SK-N-SH treated with all-trans-retinoic acid at 6 μM for 48 hours (cell line): ENCODE measurements around the gene SLC12A6.

Experiments
- ATAC-seq: fragments of 200-7000 bp; cut with Tn5 transposase; 3 replicates; pipeline ENCODE4 v1.9.1; 2020; ENCODE audit warnings: mild to moderate bottlenecking, moderate library complexity
- BACH2 ChIP-seq: fragments of 250-450 bp; sonication (Bioruptor Pico); IDR thresholded peaks from 2 replicates; pipeline ENCODE4 v1.9.0; 2021; ENCODE audit warnings: mild to moderate bottlenecking, borderline replicate concordance
- CSRNP3 ChIP-seq: fragments of 250-450 bp; sonication (Bioruptor Pico); IDR thresholded peaks from 2 replicates; pipeline ENCODE4 v1.5.1; 2021; ENCODE audit warnings: mild to moderate bottlenecking, moderate library complexity
- ESRRG ChIP-seq: fragments of 250-450 bp; sonication (Bioruptor Pico); IDR thresholded peaks from 2 replicates; pipeline ENCODE4 v1.6.1; 2021; ENCODE audit warnings: mild to moderate bottlenecking
- GLIS3 ChIP-seq: fragments of 250-450 bp; sonication (Bioruptor Pico); IDR thresholded peaks from 2 replicates; pipeline ENCODE4 v1.5.0; 2020; ENCODE audit warnings: mild to moderate bottlenecking, moderate library complexity
- ISL1 ChIP-seq: fragments of 250-450 bp; sonication (Bioruptor Pico); IDR thresholded peaks from 2 replicates; pipeline ENCODE4 v2.1.2; 2022; ENCODE audit warnings: mild to moderate bottlenecking, moderate library complexity
- OSR1 ChIP-seq: fragments of 250-450 bp; sonication (Bioruptor Pico); IDR thresholded peaks from 2 replicates; pipeline ENCODE4 v1.8.0; 2022; ENCODE audit warnings: moderate library complexity, mild to moderate bottlenecking, inconsistent platforms
- PATZ1 ChIP-seq: fragments of 250-450 bp; sonication (Bioruptor Pico); IDR thresholded peaks from 2 replicates; pipeline ENCODE4 v1.8.0; 2020; ENCODE audit warnings: mild to moderate bottlenecking, moderate library complexity, borderline replicate concordance
- POU6F1 ChIP-seq: fragments of 250-450 bp; sonication (Bioruptor Pico); IDR thresholded peaks from 2 replicates; pipeline ENCODE4 v1.8.0; 2021; ENCODE audit warnings: low read depth, mild to moderate bottlenecking, moderate library complexity, borderline replicate concordance
- PPARA ChIP-seq: fragments of 250-450 bp; sonication (Bioruptor Pico); IDR thresholded peaks from 2 replicates; pipeline ENCODE4 v1.5.0; 2020; ENCODE audit warnings: mild to moderate bottlenecking, borderline replicate concordance
- RARB ChIP-seq: fragments of 250-450 bp; sonication (Bioruptor Pico); IDR thresholded peaks from 2 replicates; pipeline ENCODE4 v1.8.0; 2021; ENCODE audit warnings: mild to moderate bottlenecking, moderate library complexity
- TCF4 ChIP-seq: fragments of 250-450 bp; sonication (Bioruptor Pico); IDR thresholded peaks from 2 replicates; pipeline ENCODE4 v1.8.0; 2021; ENCODE audit warnings: mild to moderate bottlenecking, moderate library complexity, borderline replicate concordance
- TSHZ2 ChIP-seq: fragments of 250-450 bp; sonication (Bioruptor Pico); IDR thresholded peaks from 2 replicates; pipeline ENCODE4 v1.5.0; 2020; ENCODE audit warnings: mild to moderate bottlenecking, moderate library complexity
- ZC3H10 ChIP-seq: fragments of 250-450 bp; sonication (Bioruptor Pico); IDR thresholded peaks from 2 replicates; pipeline ENCODE4 v1.5.1; 2021; ENCODE audit warnings: mild to moderate bottlenecking, moderate library complexity
- ZFP3 ChIP-seq: fragments of 250-450 bp; sonication (Bioruptor Pico); IDR thresholded peaks from 2 replicates; pipeline ENCODE4 v1.5.0; 2020; ENCODE audit warnings: mild to moderate bottlenecking, moderate library complexity
- ZNF565 ChIP-seq: fragments of 450-650 bp; formaldehyde crosslinking; conservative IDR thresholded peaks from 2 replicates; pipeline ENCODE4 v1.5.0; 2020; ENCODE audit warnings: low read depth, mild to moderate bottlenecking, moderate library complexity
- ZNF70 ChIP-seq: fragments of 450-650 bp; formaldehyde crosslinking; IDR thresholded peaks from 2 replicates; pipeline ENCODE4 v1.5.0; 2020; ENCODE audit warnings: mild to moderate bottlenecking, moderate library complexity
- ZNF8 ChIP-seq: fragments of 450-650 bp; formaldehyde crosslinking; IDR thresholded peaks from 2 replicates; pipeline ENCODE4 v1.5.0; 2020; ENCODE audit warnings: mild to moderate bottlenecking, moderate library complexity
- TF ChIP-seq, protein P1 (sequence below): fragments of 250-450 bp; sonication (Bioruptor Pico); IDR thresholded peaks from 2 replicates; pipeline ENCODE4 v1.5.1; 2020; ENCODE audit warnings: low read depth, mild to moderate bottlenecking, moderate library complexity

SLC12A6 gene

DNA sequence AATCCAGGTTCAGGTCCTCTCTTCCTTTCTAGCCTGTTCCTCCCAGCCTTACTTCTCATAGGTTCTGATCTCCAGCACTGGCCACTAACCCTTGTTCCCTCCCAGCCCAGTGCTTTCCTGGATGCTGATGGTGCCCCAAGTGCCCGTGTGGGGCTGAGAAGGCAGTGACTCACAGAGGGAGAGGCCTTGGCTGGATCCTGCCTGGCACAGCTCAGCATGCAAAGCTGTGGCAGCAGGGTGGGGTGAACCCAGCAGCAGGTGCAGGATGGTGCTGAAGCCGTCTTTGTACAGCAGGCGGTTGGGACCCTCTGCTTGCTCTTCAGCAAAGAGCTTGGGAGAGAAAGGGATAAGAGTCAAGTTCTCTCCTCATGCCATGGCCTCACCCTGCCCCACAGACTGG, 21.8 kb upstream of the SLC12A6 start:
- TF ChIP-seq TSHZ2 (CRISPR knock-in tag): no peak
- no peak for TF ChIP-seq PATZ1
- TF ChIP-seq OSR1 (CRISPR knock-in tag): no peak
- TF ChIP-seq, all 23 proteins: peak for 0
- ATAC-seq: no peak

DNA sequence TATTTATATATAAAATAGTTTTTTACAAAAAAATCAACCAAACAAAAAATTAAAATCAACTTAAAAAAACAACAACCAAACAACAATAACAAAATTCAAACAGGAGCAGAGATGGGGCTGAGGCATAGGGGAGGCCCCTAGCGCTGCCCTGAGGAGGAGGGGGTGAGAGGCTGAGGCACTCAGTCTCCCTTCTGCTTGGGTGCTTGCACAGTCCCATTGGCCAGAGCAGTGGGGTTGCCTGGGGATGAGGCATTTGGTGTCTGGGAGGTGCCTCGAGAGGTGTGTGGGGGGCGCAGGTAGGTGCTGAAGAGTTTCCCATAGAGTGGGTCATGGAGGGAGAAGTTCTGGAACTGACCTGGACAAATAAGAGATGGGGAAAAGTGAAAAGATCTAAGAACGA, 21.4 kb upstream of the SLC12A6 start:
- no peak for ATAC-seq
- TF ChIP-seq CSRNP3: no peak
- no peak for TF ChIP-seq ZFP3 (CRISPR knock-in tag)
- TF ChIP-seq PPARA (CRISPR knock-in tag): no peak
- TF ChIP-seq ZNF8: no peak
- TF ChIP-seq RARB (CRISPR knock-in tag): no peak
- TF ChIP-seq BACH2 (CRISPR knock-in tag): no peak
- TF ChIP-seq GLIS3 (CRISPR knock-in tag): no peak

- peak; percentile 67 for ATAC-seq
Observed at GRCh38 chr15:34358367-34358766, 20.8 kb upstream of the SLC12A6 start.

More at GRCh38 chr15:34358367-34358766, 20.8 kb upstream of the SLC12A6 start:
- TF ChIP-seq BACH2 (CRISPR knock-in tag) (no peak), PATZ1 (no peak), ZNF565 (CRISPR knock-in tag) (no peak), ZNF70 (no peak), ZC3H10 (CRISPR knock-in tag) (no peak), TCF4 (CRISPR knock-in tag) (no peak), POU6F1 (CRISPR knock-in tag) (no peak), ISL1 (no peak), ESRRG (CRISPR knock-in tag) (no peak)
- TF ChIP-seq, protein P1, sequence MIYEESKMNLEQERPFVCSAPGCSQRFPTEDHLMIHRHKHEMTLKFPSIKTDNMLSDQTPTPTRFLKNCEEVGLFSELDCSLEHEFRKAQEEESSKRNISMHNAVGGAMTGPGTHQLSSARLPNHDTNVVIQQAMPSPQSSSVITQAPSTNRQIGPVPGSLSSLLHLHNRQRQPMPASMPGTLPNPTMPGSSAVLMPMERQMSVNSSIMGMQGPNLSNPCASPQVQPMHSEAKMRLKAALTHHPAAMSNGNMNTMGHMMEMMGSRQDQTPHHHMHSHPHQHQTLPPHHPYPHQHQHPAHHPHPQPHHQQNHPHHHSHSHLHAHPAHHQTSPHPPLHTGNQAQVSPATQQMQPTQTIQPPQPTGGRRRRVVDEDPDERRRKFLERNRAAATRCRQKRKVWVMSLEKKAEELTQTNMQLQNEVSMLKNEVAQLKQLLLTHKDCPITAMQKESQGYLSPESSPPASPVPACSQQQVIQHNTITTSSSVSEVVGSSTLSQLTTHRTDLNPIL: no peak
